ENCODE results near the gene CRLF1. TPM values are rescaled to one million over a fixed set of nuclear protein-coding genes. Genes with fewer than 3 reads are reported as not detected.

Gene CRLF1
- total and polyA plus RNA-seq, 2 of the 8 experiments (the other 6 are each of a cell fraction or from before 2014, with no cell fraction given), result 7.2 to 10.3 TPM

DNA sequence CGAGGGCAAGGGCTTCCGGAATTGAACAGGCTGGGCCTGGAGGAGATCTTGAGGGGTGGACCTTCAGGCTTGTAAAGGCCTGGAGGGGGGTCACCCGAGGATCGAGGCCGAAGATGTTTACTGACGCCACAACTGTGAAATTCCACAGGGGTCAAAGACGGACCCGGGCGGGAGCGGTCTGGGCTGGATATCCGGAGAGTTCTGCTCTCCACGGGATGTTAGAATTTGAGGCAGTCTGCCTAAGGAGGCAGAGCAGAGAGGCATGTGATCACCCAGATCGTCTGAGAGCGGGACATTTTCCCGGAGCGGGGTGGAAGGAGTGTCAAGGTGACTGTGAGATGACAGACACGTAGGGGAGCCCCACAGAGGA, 43.4 kb upstream of the CRLF1 start (continued):
- TF ChIP-seq SUZ12 (IDR thresholded peaks at IDR 0.05; ENCODE audit: low read length) (no peak), SAP30 (IDR thresholded peaks at IDR 0.05; ENCODE audit: insufficient read depth, insufficient replicate concordance, low read length) (no peak), BRCA1 (IDR thresholded peaks at IDR 0.05; ENCODE audit: low read depth, low read length) (no peak), SIRT6 (IDR thresholded peaks at IDR 0.05; ENCODE audit: low read length) (no peak), NANOG (IDR thresholded peaks at IDR 0.05; ENCODE audit: insufficient read depth, low read depth, low read length, poor library complexity, severe bottlenecking) (no peak), EP300 (IDR thresholded peaks at IDR 0.05; ENCODE audit: borderline replicate concordance in 1 of 2, low read depth in 2 of 2, low read length in 2 of 2) (no peak)

Data from H1 (cell line).